SH-SY5Y (cell line): ENCODE data around the gene VIPR2.

Experiments used
- GATA2 ChIP-seq: IDR thresholded peaks from 2 replicates; pipeline ENCODE4 v1.6.1; 2011; ENCODE audit warnings: mild to moderate bottlenecking, low read depth, low read length
- GATA3 ChIP-seq: IDR thresholded peaks from 2 replicates; pipeline ENCODE4 v1.6.1; 2011; ENCODE audit warnings: low read depth, mild to moderate bottlenecking, low read length, moderate library complexity

DNA sequence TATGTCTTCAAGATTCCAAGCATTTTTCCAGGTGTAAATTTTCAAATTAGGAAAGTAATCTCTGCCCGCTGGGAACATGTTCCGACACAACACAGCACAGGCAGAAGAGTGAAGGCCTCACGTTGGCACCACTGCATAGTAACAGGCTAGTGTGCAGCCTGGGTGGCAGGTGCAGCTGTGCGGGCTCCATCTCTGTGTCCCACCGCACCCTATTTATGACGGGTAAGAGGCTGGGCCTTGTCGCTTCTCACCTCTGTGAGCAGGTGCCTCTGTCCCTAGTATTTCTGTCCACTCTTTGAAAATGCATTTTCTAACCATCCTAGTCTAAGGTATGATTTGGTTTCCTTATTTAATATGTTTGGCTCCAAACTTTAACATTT is 24.1 kb downstream of the VIPR2 start:
- TF ChIP-seq GATA3 (no peak), GATA2 (no peak)
